ENCODE data around the gene MRPL24.

- TF ChIP-seq, protein P1, sequence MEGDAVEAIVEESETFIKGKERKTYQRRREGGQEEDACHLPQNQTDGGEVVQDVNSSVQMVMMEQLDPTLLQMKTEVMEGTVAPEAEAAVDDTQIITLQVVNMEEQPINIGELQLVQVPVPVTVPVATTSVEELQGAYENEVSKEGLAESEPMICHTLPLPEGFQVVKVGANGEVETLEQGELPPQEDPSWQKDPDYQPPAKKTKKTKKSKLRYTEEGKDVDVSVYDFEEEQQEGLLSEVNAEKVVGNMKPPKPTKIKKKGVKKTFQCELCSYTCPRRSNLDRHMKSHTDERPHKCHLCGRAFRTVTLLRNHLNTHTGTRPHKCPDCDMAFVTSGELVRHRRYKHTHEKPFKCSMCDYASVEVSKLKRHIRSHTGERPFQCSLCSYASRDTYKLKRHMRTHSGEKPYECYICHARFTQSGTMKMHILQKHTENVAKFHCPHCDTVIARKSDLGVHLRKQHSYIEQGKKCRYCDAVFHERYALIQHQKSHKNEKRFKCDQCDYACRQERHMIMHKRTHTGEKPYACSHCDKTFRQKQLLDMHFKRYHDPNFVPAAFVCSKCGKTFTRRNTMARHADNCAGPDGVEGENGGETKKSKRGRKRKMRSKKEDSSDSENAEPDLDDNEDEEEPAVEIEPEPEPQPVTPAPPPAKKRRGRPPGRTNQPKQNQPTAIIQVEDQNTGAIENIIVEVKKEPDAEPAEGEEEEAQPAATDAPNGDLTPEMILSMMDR (IDR thresholded peaks at IDR 0.05; ENCODE audit: insufficient read depth, low read depth, low read length): peak; percentile 8
- no peak for TF ChIP-seq EZH2 (IDR thresholded peaks at IDR 0.05; ENCODE audit: insufficient read depth, low read length)
Measured at GRCh38 chr1:156746728-156747631, 6.1 kb upstream of the MRPL24 start.
